Stimulated activated CD8-positive, alpha-beta memory T cell treated with anti-CD3 and anti-CD28 coated beads, Interleukin-7, amount 100 ng/mL, for 24 hours (primary cell): Measurements from ENCODE around the gene CDH12.
"Not testable (repeated sequence)": the region's sequence is repeated elsewhere in the genome, so short reads cannot be mapped to it uniquely, and the experiment has no call there.

Experiments
- DNase-seq: peaks from one replicate; pipeline ENCODE4 v3.0.0-alpha.2; 2020; ENCODE audit warnings: low read depth

The CDH12 gene

GRCh38 chr5:22293147-22293546 is 560.0 kb downstream of the CDH12 start:
- DNase-seq: no peak

GRCh38 chr5:22278164-22278563 is 575.0 kb downstream of the CDH12 start:
- no peak for DNase-seq

GRCh38 chr5:22277006-22277405 is 576.1 kb downstream of the CDH12 start:
- no peak for DNase-seq

- not testable (repeated sequence) for DNase-seq
These were observed 587.3 kb downstream of the CDH12 start for GRCh38 chr5:22265855-22266254.

- no peak for DNase-seq
These were observed 595.0 kb downstream of the CDH12 start for GRCh38 chr5:22258139-22258538.

GRCh38 chr5:22250528-22250927 is 602.6 kb downstream of the CDH12 start:
- no peak for DNase-seq

- no peak for DNase-seq
These were observed 603.9 kb downstream of the CDH12 start for GRCh38 chr5:22249209-22249729.

- DNase-seq: no peak
These were observed 607.4 kb downstream of the CDH12 start for GRCh38 chr5:22245770-22246169.

- DNase-seq: no peak
These were observed 610.6 kb downstream of the CDH12 start for GRCh38 chr5:22242532-22242931.

GRCh38 chr5:22238047-22238446 is 615.1 kb downstream of the CDH12 start:
- DNase-seq: no peak

- no peak for DNase-seq
These were observed 626.7 kb downstream of the CDH12 start for GRCh38 chr5:22226423-22226822.

- DNase-seq: no peak
These were observed 630.1 kb downstream of the CDH12 start for GRCh38 chr5:22223079-22223478.

GRCh38 chr5:22213703-22214495 is 639.2 kb downstream of the CDH12 start:
- DNase-seq: not testable (repeated sequence)

GRCh38 chr5:22212254-22212991 is 640.7 kb downstream of the CDH12 start:
- not testable (repeated sequence) for DNase-seq

GRCh38 chr5:22208463-22208862 is 644.7 kb downstream of the CDH12 start:
- not testable (repeated sequence) for DNase-seq

- DNase-seq: not testable (repeated sequence)
These were observed 664.5 kb downstream of the CDH12 start for GRCh38 chr5:22188651-22189050.

- not testable (repeated sequence) for DNase-seq
These were observed 665.4 kb downstream of the CDH12 start for GRCh38 chr5:22187632-22188228.

- not testable (repeated sequence) for DNase-seq
These were observed 683.9 kb downstream of the CDH12 start for GRCh38 chr5:22169226-22169625.

- not testable (repeated sequence) for DNase-seq
These were observed 684.4 kb downstream of the CDH12 start for GRCh38 chr5:22168704-22169103.

- not testable (repeated sequence) for DNase-seq
These were observed 687.2 kb downstream of the CDH12 start for GRCh38 chr5:22165931-22166330.

GRCh38 chr5:22164910-22165748 is 688.0 kb downstream of the CDH12 start:
- DNase-seq: not testable (repeated sequence)

- not testable (repeated sequence) for DNase-seq
These were observed 696.2 kb downstream of the CDH12 start for GRCh38 chr5:22156953-22157352.
